Measurements from ENCODE around the gene DCAKD.

DNA sequence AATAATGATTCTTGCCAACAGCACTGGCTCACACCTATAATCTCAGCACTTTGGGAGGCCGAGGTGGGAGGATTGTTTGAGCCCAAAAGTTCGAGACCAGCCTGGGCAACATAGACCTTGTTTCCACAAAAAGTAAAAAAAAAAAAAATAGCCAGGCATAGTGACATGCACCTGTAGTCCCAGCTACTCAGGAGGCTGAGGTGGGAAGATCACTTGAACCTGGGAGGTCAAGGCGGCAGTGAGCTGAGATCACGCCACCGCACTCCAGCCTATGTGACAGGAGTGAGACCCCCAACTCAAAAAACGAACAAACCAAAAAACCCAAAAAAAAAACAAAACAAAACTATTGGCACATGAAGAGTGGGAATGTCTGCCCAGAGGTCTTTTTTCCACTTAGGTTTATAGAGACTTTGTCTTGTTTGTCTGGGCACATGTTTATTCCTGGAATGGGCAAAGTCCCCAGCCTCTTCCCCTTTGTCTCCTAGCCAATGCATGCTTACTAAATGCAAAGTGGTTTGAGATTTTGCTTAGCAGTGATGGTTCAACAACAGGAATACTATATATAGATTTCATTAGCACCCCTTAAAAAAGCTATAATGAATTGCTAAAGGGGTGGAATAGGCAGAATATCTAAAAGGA, 35.6 kb upstream of the DCAKD start:
- TF ChIP-seq CTCF (IDR thresholded peaks at IDR 0.05) (no peak), POLR2A (IDR thresholded peaks at IDR 0.05) (no peak)
